IMR-90 (cell line): ENCODE data around the gene KCNJ10.

Source experiments
- MAZ ChIP-seq: IDR thresholded peaks from 2 replicates; pipeline ENCODE4 v1.6.1; 2012; ENCODE audit warnings: low read depth, mild to moderate bottlenecking, low read length, improper control_type of control experiment, moderate library complexity, borderline replicate concordance
- POLR2A ChIP-seq: IDR thresholded peaks from 2 replicates; pipeline ENCODE4 v1.6.1; 2012; ENCODE audit warnings: mild to moderate bottlenecking, low read depth, low read length
- RAD21 ChIP-seq: IDR thresholded peaks from 2 replicates; pipeline ENCODE4 v1.6.1; 2012; ENCODE audit warnings: low read length, improper control_type of control experiment
- TF ChIP-seq, protein P1 (sequence below): conservative IDR thresholded peaks from 2 replicates; pipeline ENCODE4 v1.5.1; 2012; ENCODE audit warnings: mild to moderate bottlenecking, low read depth, low read length, improper control_type of control experiment

GRCh38 chr1:160048335-160048734 lies 21.6 kb downstream of the KCNJ10 start:
- TF ChIP-seq, protein P1, sequence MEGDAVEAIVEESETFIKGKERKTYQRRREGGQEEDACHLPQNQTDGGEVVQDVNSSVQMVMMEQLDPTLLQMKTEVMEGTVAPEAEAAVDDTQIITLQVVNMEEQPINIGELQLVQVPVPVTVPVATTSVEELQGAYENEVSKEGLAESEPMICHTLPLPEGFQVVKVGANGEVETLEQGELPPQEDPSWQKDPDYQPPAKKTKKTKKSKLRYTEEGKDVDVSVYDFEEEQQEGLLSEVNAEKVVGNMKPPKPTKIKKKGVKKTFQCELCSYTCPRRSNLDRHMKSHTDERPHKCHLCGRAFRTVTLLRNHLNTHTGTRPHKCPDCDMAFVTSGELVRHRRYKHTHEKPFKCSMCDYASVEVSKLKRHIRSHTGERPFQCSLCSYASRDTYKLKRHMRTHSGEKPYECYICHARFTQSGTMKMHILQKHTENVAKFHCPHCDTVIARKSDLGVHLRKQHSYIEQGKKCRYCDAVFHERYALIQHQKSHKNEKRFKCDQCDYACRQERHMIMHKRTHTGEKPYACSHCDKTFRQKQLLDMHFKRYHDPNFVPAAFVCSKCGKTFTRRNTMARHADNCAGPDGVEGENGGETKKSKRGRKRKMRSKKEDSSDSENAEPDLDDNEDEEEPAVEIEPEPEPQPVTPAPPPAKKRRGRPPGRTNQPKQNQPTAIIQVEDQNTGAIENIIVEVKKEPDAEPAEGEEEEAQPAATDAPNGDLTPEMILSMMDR = no peak
- TF ChIP-seq POLR2A = no peak
- TF ChIP-seq RAD21 = no peak
- TF ChIP-seq MAZ = no peak
